AG04449 (cell line): ENCODE data around the gene IFNL4.

Experiments used
- CTCF ChIA-PET: fragments of 350-600 bp; formaldehyde crosslinking; extraction: SDS; loops from one replicate; lab custom pipeline; 2021; ENCODE audit warnings: antibody characterized with exemption; lab: Yijun Ruan, JAX
- POLR2A ChIA-PET: fragments of 400-600, 350-600 bp; formaldehyde crosslinking; extraction: SDS; loops from one replicate; lab custom pipeline; 2020; ENCODE audit warnings: antibody characterized with exemption, inconsistent platforms; lab: Yijun Ruan, JAX
- DNase-seq: peaks from one replicate; pipeline ENCODE4 v3.0.0-alpha.2; 2010; ENCODE audit warnings: low read depth, low spot score
- H3K4me3 ChIP-seq: 2 replicates; pipeline ENCODE4 v1.5.1; 2011; ENCODE audit warnings: low read depth, mild to moderate bottlenecking, control low read depth, low read length
- CTCF ChIP-seq: IDR thresholded peaks from one replicate; pipeline ENCODE4 v1.5.1; 2011; ENCODE audit warnings: mild to moderate bottlenecking, moderate library complexity, low read length, control low read depth, inconsistent platforms; ENCODE audit not compliant: insufficient read depth; ENCODE audit errors: missing control alignments

IFNL4 gene

GRCh38 chr19:39265321-39265916 is 16.8 kb upstream of the IFNL4 start:
- TF ChIP-seq CTCF: no peak
- H3K4me3 ChIP-seq: no peak overlapping the region
- ChIA-PET CTCF (no interaction called here), POLR2A (no interaction called here)
- no peak for DNase-seq

GRCh38 chr19:39264306-39265290 is 15.9 kb upstream of the IFNL4 start:
- TF ChIP-seq CTCF: no peak
- ChIA-PET CTCF (interaction anchor here (1.0 kb wide), 1 partner anchor 142 kb away, joined by 3 read pairs; no protein-coding TSS in a partner anchor), POLR2A (no interaction called here)
- no peak overlapping the region for H3K4me3 ChIP-seq
- no peak for DNase-seq

GRCh38 chr19:39263912-39264305 is 15.3 kb upstream of the IFNL4 start:
- TF ChIP-seq CTCF: no peak
- ChIA-PET POLR2A (no interaction called here), CTCF (interaction anchor here (1.0 kb wide), 1 partner anchor 142 kb away, joined by 3 read pairs; no protein-coding TSS in a partner anchor)
- DNase-seq: no peak
- no peak overlapping the region for H3K4me3 ChIP-seq

GRCh38 chr19:39262496-39262895 is 13.8 kb upstream of the IFNL4 start:
- DNase-seq: no peak
- CTCF ChIA-PET: interaction anchor here (0.8 to 1.0 kb wide), 2 partner anchors 64 to 211 kb away, joined by 3 read pairs; no protein-coding TSS in a partner anchor
- H3K4me3 ChIP-seq: no peak overlapping the region
- POLR2A ChIA-PET: no interaction called here
- no peak for TF ChIP-seq CTCF

- POLR2A ChIA-PET: no interaction called here
- TF ChIP-seq CTCF: no peak
Observed at GRCh38 chr19:39261704-39262103, 13.0 kb upstream of the IFNL4 start.

GRCh38 chr19:39257227-39257626 is 8.6 kb upstream of the IFNL4 start:
- H3K4me3 ChIP-seq: no peak overlapping the region
- no peak for TF ChIP-seq CTCF
- POLR2A ChIA-PET: no interaction called here
- DNase-seq: no peak
- CTCF ChIA-PET: no interaction called here

More at GRCh38 chr19:39261704-39262103, 13.0 kb upstream of the IFNL4 start:
- H3K4me3 ChIP-seq: no peak overlapping the region
- no peak for DNase-seq
- CTCF ChIA-PET: interaction anchor here (0.8 to 1.0 kb wide), 2 partner anchors 65 to 210 kb away, joined by 3 read pairs; no protein-coding TSS in a partner anchor
